HEK293 (cell line): Measurements from ENCODE around the gene RSPH3.

ENCODE experiments used
- EGR2 ChIP-seq: fragments of 450-650 bp; formaldehyde crosslinking; IDR thresholded peaks from 2 replicates; pipeline ENCODE4 v1.5.1; 2016; ENCODE audit warnings: low read depth, missing biosample characterization, missing genetic modification characterization
- HOXA7 ChIP-seq: sonication (generic); formaldehyde crosslinking; IDR thresholded peaks from 2 replicates; pipeline ENCODE4 v1.8.1; 2022; ENCODE audit warnings: missing genetic modification reagents, borderline replicate concordance
- MYNN ChIP-seq: fragments of 450-650 bp; formaldehyde crosslinking; IDR thresholded peaks from 2 replicates; pipeline ENCODE4 v1.5.1; 2016; ENCODE audit warnings: missing biosample characterization, missing genetic modification characterization, borderline replicate concordance
- TCF7L2 ChIP-seq: IDR thresholded peaks from 2 replicates; pipeline ENCODE4 v1.6.1; 2011; ENCODE audit warnings: low read depth, mild to moderate bottlenecking, inconsistent platforms, low read length, moderate library complexity, borderline replicate concordance
- ZBTB21 ChIP-seq: fragments of 450-650 bp; formaldehyde crosslinking; IDR thresholded peaks from 2 replicates; pipeline ENCODE4 v1.5.1; 2017; ENCODE audit warnings: missing biosample characterization, missing genetic modification characterization
- ZFHX2 ChIP-seq: fragments of 450-650 bp; formaldehyde crosslinking; conservative IDR thresholded peaks from 2 replicates; pipeline ENCODE4 v1.5.1; 2016; ENCODE audit warnings: missing biosample characterization, missing genetic modification characterization
- ZNF416 ChIP-seq: fragments of 450-650 bp; formaldehyde crosslinking; IDR thresholded peaks from 2 replicates; pipeline ENCODE4 v1.5.1; 2016; ENCODE audit warnings: missing biosample characterization, missing genetic modification characterization
- ZNF549 ChIP-seq: fragments of 450-650 bp; IDR thresholded peaks from 2 replicates; pipeline ENCODE4 v1.5.1; 2018; ENCODE audit warnings: missing biosample characterization, missing genetic modification characterization, mild to moderate bottlenecking, inconsistent platforms, moderate library complexity
- ZNF561 ChIP-seq: fragments of 450-650 bp; IDR thresholded peaks from 2 replicates; pipeline ENCODE4 v1.5.1; 2018; ENCODE audit warnings: missing biosample characterization, missing genetic modification characterization, borderline replicate concordance
- ZNF645 ChIP-seq: fragments of 450-650 bp; formaldehyde crosslinking; IDR thresholded peaks from 2 replicates; pipeline ENCODE4; 2016; ENCODE audit warnings: missing biosample characterization, missing genetic modification characterization
- TF ChIP-seq, protein P1 (sequence below): fragments of 450-650 bp; formaldehyde crosslinking; IDR thresholded peaks from 2 replicates; pipeline ENCODE4 v1.5.1; 2016; ENCODE audit warnings: missing biosample characterization, missing genetic modification characterization
- TF ChIP-seq, protein P2 (sequence below): fragments of 450-650 bp; formaldehyde crosslinking; IDR thresholded peaks from 2 replicates; pipeline ENCODE4 v1.5.1; 2016; ENCODE audit warnings: missing biosample characterization, missing genetic modification characterization
- TF ChIP-seq, protein P3 (sequence below): fragments of 450-650 bp; formaldehyde crosslinking; IDR thresholded peaks from 2 replicates; pipeline ENCODE4 v1.5.1; 2016; ENCODE audit warnings: missing biosample characterization, missing genetic modification characterization
- TF ChIP-seq, protein P4 (sequence below): fragments of 450-650 bp; formaldehyde crosslinking; optimal IDR thresholded peaks from 2 replicates; pipeline ENCODE3; 2016; ENCODE audit warnings: missing biosample characterization, mild to moderate bottlenecking, missing genetic modification characterization

DNA sequence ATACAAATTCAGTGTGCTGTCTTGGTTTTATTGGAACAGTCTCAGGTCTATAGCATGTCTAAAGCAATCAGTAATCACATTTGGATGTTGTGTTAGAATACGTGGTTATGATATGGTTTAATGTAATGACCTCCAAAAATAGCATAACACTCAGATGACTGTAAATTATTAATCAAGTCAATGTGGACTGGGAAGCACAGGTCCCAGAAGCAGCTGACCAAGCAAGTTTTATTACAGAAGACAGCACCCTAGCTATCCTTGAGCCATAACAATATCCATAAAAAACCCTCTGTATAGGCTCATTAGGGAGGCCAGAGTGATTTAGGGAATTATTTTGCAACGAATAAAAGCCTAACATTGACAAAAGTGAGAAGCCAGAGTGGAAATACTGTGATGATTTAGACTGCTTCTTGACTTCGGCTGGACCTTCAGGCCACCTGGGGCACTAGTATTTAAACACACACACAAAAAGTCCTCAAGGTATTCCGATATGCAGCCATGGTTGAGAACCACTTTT lies 66.9 kb downstream of the RSPH3 start:
- TF ChIP-seq, protein P1, sequence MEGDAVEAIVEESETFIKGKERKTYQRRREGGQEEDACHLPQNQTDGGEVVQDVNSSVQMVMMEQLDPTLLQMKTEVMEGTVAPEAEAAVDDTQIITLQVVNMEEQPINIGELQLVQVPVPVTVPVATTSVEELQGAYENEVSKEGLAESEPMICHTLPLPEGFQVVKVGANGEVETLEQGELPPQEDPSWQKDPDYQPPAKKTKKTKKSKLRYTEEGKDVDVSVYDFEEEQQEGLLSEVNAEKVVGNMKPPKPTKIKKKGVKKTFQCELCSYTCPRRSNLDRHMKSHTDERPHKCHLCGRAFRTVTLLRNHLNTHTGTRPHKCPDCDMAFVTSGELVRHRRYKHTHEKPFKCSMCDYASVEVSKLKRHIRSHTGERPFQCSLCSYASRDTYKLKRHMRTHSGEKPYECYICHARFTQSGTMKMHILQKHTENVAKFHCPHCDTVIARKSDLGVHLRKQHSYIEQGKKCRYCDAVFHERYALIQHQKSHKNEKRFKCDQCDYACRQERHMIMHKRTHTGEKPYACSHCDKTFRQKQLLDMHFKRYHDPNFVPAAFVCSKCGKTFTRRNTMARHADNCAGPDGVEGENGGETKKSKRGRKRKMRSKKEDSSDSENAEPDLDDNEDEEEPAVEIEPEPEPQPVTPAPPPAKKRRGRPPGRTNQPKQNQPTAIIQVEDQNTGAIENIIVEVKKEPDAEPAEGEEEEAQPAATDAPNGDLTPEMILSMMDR (tag by site-specific recombination): no peak
- TF ChIP-seq ZNF561 (tag by site-specific recombination) (no peak), EGR2 (tag by site-specific recombination) (no peak), HOXA7 (CRISPR knock-in tag) (no peak), TCF7L2 (no peak), ZNF549 (tag by site-specific recombination) (no peak), ZNF416 (tag by site-specific recombination) (no peak), ZNF645 (tag by site-specific recombination) (no peak), ZFHX2 (no peak), MYNN (tag by site-specific recombination) (no peak), ZBTB21 (tag by site-specific recombination) (no peak)
- TF ChIP-seq, protein P2, sequence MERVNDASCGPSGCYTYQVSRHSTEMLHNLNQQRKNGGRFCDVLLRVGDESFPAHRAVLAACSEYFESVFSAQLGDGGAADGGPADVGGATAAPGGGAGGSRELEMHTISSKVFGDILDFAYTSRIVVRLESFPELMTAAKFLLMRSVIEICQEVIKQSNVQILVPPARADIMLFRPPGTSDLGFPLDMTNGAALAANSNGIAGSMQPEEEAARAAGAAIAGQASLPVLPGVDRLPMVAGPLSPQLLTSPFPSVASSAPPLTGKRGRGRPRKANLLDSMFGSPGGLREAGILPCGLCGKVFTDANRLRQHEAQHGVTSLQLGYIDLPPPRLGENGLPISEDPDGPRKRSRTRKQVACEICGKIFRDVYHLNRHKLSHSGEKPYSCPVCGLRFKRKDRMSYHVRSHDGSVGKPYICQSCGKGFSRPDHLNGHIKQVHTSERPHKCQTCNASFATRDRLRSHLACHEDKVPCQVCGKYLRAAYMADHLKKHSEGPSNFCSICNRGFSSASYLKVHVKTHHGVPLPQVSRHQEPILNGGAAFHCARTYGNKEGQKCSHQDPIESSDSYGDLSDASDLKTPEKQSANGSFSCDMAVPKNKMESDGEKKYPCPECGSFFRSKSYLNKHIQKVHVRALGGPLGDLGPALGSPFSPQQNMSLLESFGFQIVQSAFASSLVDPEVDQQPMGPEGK (tag by site-specific recombination): no peak
- TF ChIP-seq, protein P3, sequence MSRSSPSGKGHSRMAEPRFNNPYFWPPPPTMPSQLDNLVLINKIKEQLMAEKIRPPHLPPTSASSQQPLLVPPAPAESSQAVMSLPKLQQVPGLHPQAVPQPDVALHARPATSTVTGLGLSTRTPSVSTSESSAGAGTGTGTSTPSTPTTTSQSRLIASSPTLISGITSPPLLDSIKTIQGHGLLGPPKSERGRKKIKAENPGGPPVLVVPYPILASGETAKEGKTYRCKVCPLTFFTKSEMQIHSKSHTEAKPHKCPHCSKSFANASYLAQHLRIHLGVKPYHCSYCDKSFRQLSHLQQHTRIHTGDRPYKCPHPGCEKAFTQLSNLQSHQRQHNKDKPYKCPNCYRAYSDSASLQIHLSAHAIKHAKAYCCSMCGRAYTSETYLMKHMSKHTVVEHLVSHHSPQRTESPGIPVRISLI (tag by site-specific recombination): no peak
- TF ChIP-seq, protein P4, sequence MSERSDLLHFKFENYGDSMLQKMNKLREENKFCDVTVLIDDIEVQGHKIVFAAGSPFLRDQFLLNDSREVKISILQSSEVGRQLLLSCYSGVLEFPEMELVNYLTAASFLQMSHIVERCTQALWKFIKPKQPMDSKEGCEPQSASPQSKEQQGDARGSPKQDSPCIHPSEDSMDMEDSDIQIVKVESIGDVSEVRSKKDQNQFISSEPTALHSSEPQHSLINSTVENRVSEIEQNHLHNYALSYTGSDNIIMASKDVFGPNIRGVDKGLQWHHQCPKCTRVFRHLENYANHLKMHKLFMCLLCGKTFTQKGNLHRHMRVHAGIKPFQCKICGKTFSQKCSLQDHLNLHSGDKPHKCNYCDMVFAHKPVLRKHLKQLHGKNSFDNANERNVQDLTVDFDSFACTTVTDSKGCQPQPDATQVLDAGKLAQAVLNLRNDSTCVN: no peak
